HFF-Myc (cell line): ENCODE measurements around the gene LY86.

Experiments used
- DNase-seq: peaks from one replicate; pipeline ENCODE4 v3.0.0-alpha.2; 2011; ENCODE audit warnings: low read depth; ENCODE audit errors: extremely low read depth
- H3K4me3 ChIP-seq: replicated peaks from 2 replicates; pipeline ENCODE4 v1.5.1; 2011; ENCODE audit warnings: low read depth, mild to moderate bottlenecking, control low read depth, low read length
- CTCF ChIP-seq: IDR thresholded peaks from 2 replicates; pipeline ENCODE4 v1.5.1; 2012; ENCODE audit warnings: mild to moderate bottlenecking, low read depth, low read length, control low read depth; ENCODE audit errors: missing control alignments

The LY86 gene

DNA sequence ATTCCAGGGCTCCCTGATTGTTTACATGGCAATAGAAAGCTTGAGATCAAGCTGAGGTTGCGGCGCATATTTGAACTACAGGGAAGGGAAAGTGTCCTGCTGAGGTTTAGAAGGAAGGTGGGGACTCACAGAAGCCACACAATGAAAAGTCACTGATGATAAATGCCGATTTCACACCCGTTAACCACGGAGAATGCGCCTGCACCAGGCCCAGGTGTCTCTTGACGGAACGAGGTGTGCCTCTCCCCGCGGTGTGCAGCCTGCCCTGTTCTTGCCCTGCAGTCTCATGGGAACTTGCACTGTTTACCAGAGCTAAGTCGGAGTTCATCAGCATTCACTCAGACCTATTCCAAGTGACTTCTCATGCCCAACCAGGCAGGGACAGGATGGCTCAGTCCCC lies 90.3 kb downstream of the LY86 start:
- no peak for TF ChIP-seq CTCF
- DNase-seq = no peak
- H3K4me3 ChIP-seq = no peak overlapping the region

- no peak overlapping the region for H3K4me3 ChIP-seq
- DNase-seq = no peak
- TF ChIP-seq CTCF = no peak
Measured at GRCh38 chr6:6679633-6680032, 91.1 kb downstream of the LY86 start.

- H3K4me3 ChIP-seq = no peak overlapping the region
- TF ChIP-seq CTCF = no peak
- DNase-seq = no peak
Measured at GRCh38 chr6:6680526-6680925, 92.0 kb downstream of the LY86 start.

- TF ChIP-seq CTCF = no peak
- no peak overlapping the region for H3K4me3 ChIP-seq
- no peak for DNase-seq
Measured at GRCh38 chr6:6681075-6681849, 92.7 kb downstream of the LY86 start.

- DNase-seq = no peak
- H3K4me3 ChIP-seq = no peak overlapping the region
- no peak for TF ChIP-seq CTCF
Measured at GRCh38 chr6:6682225-6682624, 93.7 kb downstream of the LY86 start.

GRCh38 chr6:6683969-6684833 lies 95.7 kb downstream of the LY86 start:
- no peak overlapping the region for H3K4me3 ChIP-seq
- DNase-seq = no peak
- TF ChIP-seq CTCF = no peak
